ENCODE data around the gene RANBP17.

DNA sequence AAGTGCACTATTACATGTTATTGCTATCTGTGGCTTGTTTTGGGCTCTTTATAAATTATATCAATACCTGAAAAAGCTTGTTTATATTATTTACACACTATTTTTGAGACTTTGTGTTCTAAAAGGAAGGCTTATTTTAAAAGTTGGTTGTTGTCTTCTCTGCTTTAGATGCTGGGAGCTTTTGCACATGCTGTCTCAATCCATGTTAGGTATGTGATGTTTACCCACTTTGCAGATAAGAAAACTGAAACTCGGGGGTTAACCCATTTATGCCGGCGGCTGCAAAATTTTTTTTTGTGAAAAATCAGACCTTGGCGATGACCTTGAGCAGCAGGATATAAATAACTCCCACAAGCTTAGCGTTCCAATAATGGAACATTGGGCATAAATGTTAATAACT lies 212.9 kb downstream of the RANBP17 start:
- TF ChIP-seq RAD21 (IDR thresholded peaks at IDR 0.05; ENCODE audit: low read length) (no peak), RFX5 (IDR thresholded peaks at IDR 0.05; ENCODE audit: low read length) (no peak), FOXJ3 (CRISPR knock-in tag; IDR thresholded peaks at IDR 0.05) (no peak), SIN3A (IDR thresholded peaks at IDR 0.05; ENCODE audit: borderline replicate concordance, low read depth, low read length) (no peak), MEF2A (IDR thresholded peaks at IDR 0.05; ENCODE audit: borderline replicate concordance, low read depth) (no peak), POLR2AphosphoS5 (IDR thresholded peaks at IDR 0.05; ENCODE audit: low read depth, low read length) (no peak), TCF12 (IDR thresholded peaks at IDR 0.05) (no peak), REST (IDR thresholded peaks at IDR 0.05; ENCODE audit: low read depth, low read length) (no peak)
- TF ChIP-seq, protein P1, sequence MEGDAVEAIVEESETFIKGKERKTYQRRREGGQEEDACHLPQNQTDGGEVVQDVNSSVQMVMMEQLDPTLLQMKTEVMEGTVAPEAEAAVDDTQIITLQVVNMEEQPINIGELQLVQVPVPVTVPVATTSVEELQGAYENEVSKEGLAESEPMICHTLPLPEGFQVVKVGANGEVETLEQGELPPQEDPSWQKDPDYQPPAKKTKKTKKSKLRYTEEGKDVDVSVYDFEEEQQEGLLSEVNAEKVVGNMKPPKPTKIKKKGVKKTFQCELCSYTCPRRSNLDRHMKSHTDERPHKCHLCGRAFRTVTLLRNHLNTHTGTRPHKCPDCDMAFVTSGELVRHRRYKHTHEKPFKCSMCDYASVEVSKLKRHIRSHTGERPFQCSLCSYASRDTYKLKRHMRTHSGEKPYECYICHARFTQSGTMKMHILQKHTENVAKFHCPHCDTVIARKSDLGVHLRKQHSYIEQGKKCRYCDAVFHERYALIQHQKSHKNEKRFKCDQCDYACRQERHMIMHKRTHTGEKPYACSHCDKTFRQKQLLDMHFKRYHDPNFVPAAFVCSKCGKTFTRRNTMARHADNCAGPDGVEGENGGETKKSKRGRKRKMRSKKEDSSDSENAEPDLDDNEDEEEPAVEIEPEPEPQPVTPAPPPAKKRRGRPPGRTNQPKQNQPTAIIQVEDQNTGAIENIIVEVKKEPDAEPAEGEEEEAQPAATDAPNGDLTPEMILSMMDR (IDR thresholded peaks at IDR 0.05) = no peak
- TF ChIP-seq, protein P2, sequence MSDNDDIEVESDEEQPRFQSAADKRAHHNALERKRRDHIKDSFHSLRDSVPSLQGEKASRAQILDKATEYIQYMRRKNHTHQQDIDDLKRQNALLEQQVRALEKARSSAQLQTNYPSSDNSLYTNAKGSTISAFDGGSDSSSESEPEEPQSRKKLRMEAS (IDR thresholded peaks at IDR 0.05; ENCODE audit: low read depth) = no peak
- TF ChIP-seq, protein P3, sequence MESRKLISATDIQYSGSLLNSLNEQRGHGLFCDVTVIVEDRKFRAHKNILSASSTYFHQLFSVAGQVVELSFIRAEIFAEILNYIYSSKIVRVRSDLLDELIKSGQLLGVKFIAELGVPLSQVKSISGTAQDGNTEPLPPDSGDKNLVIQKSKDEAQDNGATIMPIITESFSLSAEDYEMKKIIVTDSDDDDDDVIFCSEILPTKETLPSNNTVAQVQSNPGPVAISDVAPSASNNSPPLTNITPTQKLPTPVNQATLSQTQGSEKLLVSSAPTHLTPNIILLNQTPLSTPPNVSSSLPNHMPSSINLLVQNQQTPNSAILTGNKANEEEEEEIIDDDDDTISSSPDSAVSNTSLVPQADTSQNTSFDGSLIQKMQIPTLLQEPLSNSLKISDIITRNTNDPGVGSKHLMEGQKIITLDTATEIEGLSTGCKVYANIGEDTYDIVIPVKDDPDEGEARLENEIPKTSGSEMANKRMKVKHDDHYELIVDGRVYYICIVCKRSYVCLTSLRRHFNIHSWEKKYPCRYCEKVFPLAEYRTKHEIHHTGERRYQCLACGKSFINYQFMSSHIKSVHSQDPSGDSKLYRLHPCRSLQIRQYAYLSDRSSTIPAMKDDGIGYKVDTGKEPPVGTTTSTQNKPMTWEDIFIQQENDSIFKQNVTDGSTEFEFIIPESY (IDR thresholded peaks at IDR 0.05; ENCODE audit: borderline replicate concordance, low read depth) = no peak

Measured in SK-N-SH (cell line).